Adipose tissue (tissue), 3 donors: Measurements from ENCODE around the gene FILIP1L. TPM values are rescaled to one million over a fixed set of nuclear protein-coding genes. Genes with fewer than 3 reads are reported as not detected.

Experiments used
- polyA plus RNA-seq, 3 donors: library from polyadenylated mRNA; stranded (reverse); fragments of 200-250 nt; gene quantifications; one replicate each; pipeline ENCODE4 v1.2.3, GENCODE V29; 2013
- donor health status: healthy with polysubstance abuse.
- donor health status: Bipolar disorder and iron deficiency.
- donor health status: healthy.

FILIP1L gene
- polyA plus RNA-seq, 3 donors, result 8.4 to 71.3 (median 27.2) TPM

Other genes with a start within 250 kb of the FILIP1L start
- gene TBC1D23, start 146.5 kb upstream of the FILIP1L start, polyA plus RNA-seq, result 10 to 100 TPM; 11.1 to 29.0 (median 13.5) TPM
- 10 to 100 TPM; 15.5 to 49.0 (median 30.1) TPM for gene NIT2, start 220.3 kb upstream of the FILIP1L start, polyA plus RNA-seq